HL-60 (cell line): ENCODE measurements around the gene PRDM10.
A peak's percentile ranks its signal among the peaks of the same experiment; 100 is the strongest.

ENCODE experiments used
- DNase-seq, 2 experiments: peaks; one replicate each; pipeline ENCODE4 v3.0.0-alpha.2; 2010 to 2020; ENCODE audit warnings: low read depth in 1 of 2, low spot score in 1 of 2
- H3K27ac ChIP-seq: fragments of 250-450 bp; sonication (Bioruptor Pico); replicated peaks from 2 replicates; pipeline ENCODE4 v1.5.1; 2020; ENCODE audit warnings: mild to moderate bottlenecking, moderate library complexity
- H3K27me3 ChIP-seq: fragments of 250-450 bp; sonication (Bioruptor Pico); 2 replicates; pipeline ENCODE4 v1.5.1; 2021; ENCODE audit warnings: mild to moderate bottlenecking, moderate library complexity; ENCODE audit not compliant: insufficient read depth, poor library complexity, severe bottlenecking
- H3K4me3 ChIP-seq: replicated peaks from 2 replicates; pipeline ENCODE4 v1.5.1; 2011; ENCODE audit warnings: mild to moderate bottlenecking, control low read depth, low read length; ENCODE audit not compliant: insufficient read depth
- CTCF ChIP-seq: IDR thresholded peaks from one replicate; pipeline ENCODE4 v1.5.1; 2011; ENCODE audit warnings: low read length, control low read depth, inconsistent platforms; ENCODE audit not compliant: insufficient read depth
- GABPA ChIP-seq: IDR thresholded peaks from 2 replicates; pipeline ENCODE4 v1.6.1; 2012; ENCODE audit warnings: low read depth
- POLR2AphosphoS5 ChIP-seq: IDR thresholded peaks from 2 replicates; pipeline ENCODE4 v1.6.1; 2012; ENCODE audit warnings: low read depth
- REST ChIP-seq: IDR thresholded peaks from 2 replicates; pipeline ENCODE4 v1.6.1; 2012; ENCODE audit warnings: low read depth; ENCODE audit not compliant: insufficient replicate concordance
- SPI1 ChIP-seq: IDR thresholded peaks from 2 replicates; pipeline ENCODE4 v1.6.1; 2012; ENCODE audit warnings: low read depth, mild to moderate bottlenecking, borderline replicate concordance

PRDM10 gene

GRCh38 chr11:129950101-129951091 lies 52.2 kb downstream of the PRDM10 start:
- DNase-seq, result peak; percentile 71 to 97
- TF ChIP-seq POLR2AphosphoS5, result peak; percentile 79
- peak; percentile 93 for TF ChIP-seq SPI1
- no peak for TF ChIP-seq CTCF
- peak; percentile 21 for TF ChIP-seq REST
- no peak for TF ChIP-seq GABPA
- Histone ChIP-seq H3K4me3 (peak overlapping the region; percentile 3; the same call in 1 of the 2 replicates), H3K27ac (peak overlapping the region; percentile 97), H3K27me3 (no peaks in the 10 kb centered on the region)

- no peaks in the 10 kb centered on the region for H3K27me3 ChIP-seq
- DNase-seq, result no peak
- TF ChIP-seq CTCF, result no peak
- no peak for TF ChIP-seq REST
- TF ChIP-seq POLR2AphosphoS5, result no peak
- no peak for TF ChIP-seq SPI1
- no peak for TF ChIP-seq GABPA
- no peak overlapping the region for H3K4me3 ChIP-seq
- H3K27ac ChIP-seq, result peak overlapping the region; percentile 97
Observed at GRCh38 chr11:129948926-129949466, 53.6 kb downstream of the PRDM10 start.

DNA sequence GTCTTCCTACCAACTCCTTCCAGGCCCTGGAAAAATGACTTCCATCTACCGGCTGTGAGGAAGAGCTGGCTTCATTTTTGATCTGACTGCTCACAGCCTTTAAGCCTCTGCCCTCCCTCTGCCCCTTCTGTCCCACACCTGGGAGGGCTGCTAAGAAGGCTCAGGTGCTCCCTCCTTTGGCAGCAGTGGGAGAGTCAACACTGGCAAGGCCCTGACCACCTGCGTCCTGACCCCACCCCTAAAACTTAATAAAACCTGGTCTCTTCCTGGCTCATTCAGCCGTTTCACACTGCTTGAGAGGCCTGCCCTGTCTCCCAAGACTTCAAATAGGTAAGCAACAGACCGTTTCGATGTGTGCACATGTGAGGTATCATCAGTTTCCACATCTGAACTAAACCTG lies 55.2 kb downstream of the PRDM10 start:
- no peak for DNase-seq
- no peak for TF ChIP-seq GABPA
- TF ChIP-seq CTCF, result no peak
- no peak for TF ChIP-seq SPI1
- TF ChIP-seq REST, result no peak
- TF ChIP-seq POLR2AphosphoS5, result no peak
- no peaks in the 10 kb centered on the region for H3K27me3 ChIP-seq
- no peak overlapping the region for H3K4me3 ChIP-seq
- no peak overlapping the region for H3K27ac ChIP-seq
